Colonic mucosa (tissue), 4 donors: ENCODE data around the gene C2orf49. TPM values are rescaled to one million over a fixed set of nuclear protein-coding genes. Genes with fewer than 3 reads are reported as not detected.

Source experiments
- DNase-seq: peaks from one replicate; pipeline ENCODE4 v3.0.0-alpha.2; 2020
- H3K27ac ChIP-seq: fragments of 200-600 bp; one replicate; pipeline ENCODE4 v1.8.0; 2021
- H3K27me3 ChIP-seq: fragments of 200-600 bp; one replicate; pipeline ENCODE4 v1.8.0; 2021
- H3K36me3 ChIP-seq: fragments of 200-600 bp; one replicate; pipeline ENCODE4 v1.8.0; 2021
- H3K4me1 ChIP-seq: fragments of 200-600 bp; one replicate; pipeline ENCODE4 v1.8.0; 2021; ENCODE audit warnings: mild to moderate bottlenecking
- H3K4me3 ChIP-seq: fragments of 200-600 bp; one replicate; pipeline ENCODE4 v1.8.0; 2021
- H3K9ac ChIP-seq, 2 donors: one replicate each; pipeline ENCODE4 v1.7.0; 2013; ENCODE audit warnings: control low read depth in 2 of 2, low read depth in 2 of 2, low read length in 2 of 2
- H3K9me3 ChIP-seq: fragments of 200-600 bp; one replicate; pipeline ENCODE4 v1.8.0; 2021
- CTCF ChIP-seq: fragments of 200-600 bp; IDR thresholded peaks from one replicate; pipeline ENCODE4 v1.8.0; 2022; ENCODE audit warnings: antibody characterized with exemption, mild to moderate bottlenecking
- intact Hi-C: fragments of 100-400 bp; cut with DNase I; formaldehyde crosslinking; loops from one replicate; pipeline ENCODE4 v1.14.1; 2022
- total RNA-seq, 2 donors: library from RNA; stranded (reverse); fragmentation: NEBNext Ultra II Directional in 1 of 2; extraction: Animal tissue kit (Norgen Biotek cat#: 25700) in 1 of 2; gene quantifications; one replicate each; pipeline ENCODE4 v1.2.1, GENCODE V29; 2021
- donor health status: healthy.
- donor health status: DM: no; HTN: no; CAD: no.
- donor health status: DM: no; HTN: no; CAD: no.

C2orf49 gene
- total RNA-seq, 2 donors from 2014 or later = 11.9 to 17.4 TPM

- H3K36me3 ChIP-seq = peaks cover 15% of the 10 kb centered on the region
- H3K27ac ChIP-seq = no peak overlapping the region
- no peak overlapping the region for H3K4me3 ChIP-seq
- no peak for DNase-seq
- intact Hi-C loops = no loop called here
- no peak for TF ChIP-seq CTCF
- no peaks in the 10 kb centered on the region for H3K4me1 ChIP-seq
- no peak overlapping the region for H3K9ac ChIP-seq
- H3K9me3 ChIP-seq = no peaks in the 10 kb centered on the region
- H3K27me3 ChIP-seq = no peaks in the 10 kb centered on the region
Measured at GRCh38 chr2:105375001-105375561, 37.7 kb downstream of the C2orf49 start.

- TF ChIP-seq CTCF = no peak
- H3K9me3 ChIP-seq = no peaks in the 10 kb centered on the region
- DNase-seq = no peak
- no peak overlapping the region for H3K9ac ChIP-seq
- intact Hi-C loops = no loop called here
- no peaks in the 10 kb centered on the region for H3K4me1 ChIP-seq
- H3K36me3 ChIP-seq = peaks cover 15% of the 10 kb centered on the region
- no peak overlapping the region for H3K27ac ChIP-seq
- H3K4me3 ChIP-seq = no peak overlapping the region
- H3K27me3 ChIP-seq = no peaks in the 10 kb centered on the region
Measured at GRCh38 chr2:105376010-105376409, 38.7 kb downstream of the C2orf49 start.

- Histone ChIP-seq H3K4me3 (no peak overlapping the region), H3K27me3 (no peaks in the 10 kb centered on the region), H3K4me1 (no peaks in the 10 kb centered on the region), H3K9me3 (no peaks in the 10 kb centered on the region), H3K36me3 (peaks cover 15% of the 10 kb centered on the region), H3K27ac (no peak overlapping the region), H3K9ac (no peak overlapping the region)
- no peak for DNase-seq
- TF ChIP-seq CTCF = no peak
- intact Hi-C loops = no loop called here
Measured at GRCh38 chr2:105376789-105377240, 39.5 kb downstream of the C2orf49 start.

- Histone ChIP-seq H3K9ac (no peak overlapping the region), H3K4me3 (no peak overlapping the region), H3K27me3 (no peaks in the 10 kb centered on the region), H3K4me1 (no peaks in the 10 kb centered on the region), H3K9me3 (no peaks in the 10 kb centered on the region), H3K27ac (no peak overlapping the region), H3K36me3 (peaks cover 15% of the 10 kb centered on the region)
- TF ChIP-seq CTCF = no peak
- no peak for DNase-seq
- intact Hi-C loops = no loop called here
Measured at GRCh38 chr2:105377871-105378270, 40.5 kb downstream of the C2orf49 start.

GRCh38 chr2:105378276-105378840, 41.0 kb downstream of the C2orf49 start:
- DNase-seq = no peak
- Histone ChIP-seq H3K9me3 (no peaks in the 10 kb centered on the region), H3K4me1 (no peaks in the 10 kb centered on the region), H3K27me3 (no peaks in the 10 kb centered on the region), H3K27ac (no peak overlapping the region), H3K36me3 (peaks cover 14% of the 10 kb centered on the region), H3K9ac (no peak overlapping the region), H3K4me3 (no peak overlapping the region)
- intact Hi-C loops = no loop called here
- no peak for TF ChIP-seq CTCF
